ENCODE results near the gene ARHGAP18.
"Not testable (repeated sequence)": the region's sequence is repeated elsewhere in the genome, so short reads cannot be mapped to it uniquely, and the experiment has no call there.

Gene ARHGAP18

DNA sequence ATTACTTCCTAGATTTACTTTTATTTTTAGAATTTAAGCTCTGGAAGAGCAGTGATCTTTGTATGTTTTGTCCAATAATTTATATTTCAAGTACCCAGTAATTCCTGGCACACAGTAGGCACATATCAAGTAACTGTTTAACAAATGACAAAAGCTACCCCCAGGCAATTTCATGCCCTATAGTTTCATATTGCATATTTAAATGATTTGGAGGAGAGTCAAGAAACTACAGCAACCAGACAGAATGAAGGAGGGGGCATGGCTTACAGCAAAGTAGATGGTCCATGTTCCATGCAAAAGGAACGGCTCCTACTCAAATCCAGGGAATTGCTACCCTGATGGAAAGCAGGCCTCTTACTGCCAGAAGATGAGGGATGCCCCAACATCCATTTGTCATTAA is 113.5 kb downstream of the ARHGAP18 start:
- H3K4me1 ChIP-seq (ENCODE audit: control insufficient read depth in 1 of 2, insufficient read depth in 2 of 2, low read length in 2 of 2) = no peaks in the 10 kb centered on the region
- no peaks in the 10 kb centered on the region for H3K9me3 ChIP-seq (ENCODE audit: control insufficient read depth in 1 of 2, low read length in 2 of 2)
- H3K27ac ChIP-seq (ENCODE audit: low read length) = no peak overlapping the region
- H3K36me3 ChIP-seq (ENCODE audit: control insufficient read depth in 1 of 2, insufficient read depth in 2 of 2, low read length in 2 of 2) = peaks cover 0 to 3% of the 10 kb centered on the region in 2 donors
- H3K27me3 ChIP-seq (ENCODE audit: low read depth, low read length) = no peaks in the 10 kb centered on the region
- H3K4me3 ChIP-seq (ENCODE audit: low read depth in 1 of 2, low read length in 2 of 2) = no peak overlapping the region

DNA sequence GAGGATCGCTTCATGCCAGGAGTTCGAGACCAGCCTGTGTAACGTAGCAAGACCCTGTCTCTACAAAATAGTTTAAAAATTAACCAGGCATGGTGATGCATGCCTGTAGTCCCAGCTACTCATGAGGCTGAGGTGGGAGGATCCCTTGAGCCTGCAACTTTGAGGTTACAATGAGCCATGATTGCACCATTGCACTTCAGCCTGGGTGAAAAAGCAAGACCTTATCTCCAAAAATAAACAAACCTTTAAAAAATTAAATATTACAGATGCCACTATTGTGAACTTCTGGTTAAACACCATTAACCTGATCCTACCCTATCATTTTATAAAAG is 116.8 kb downstream of the ARHGAP18 start:
- H3K4me3 ChIP-seq (ENCODE audit: low read depth in 1 of 2, low read length in 2 of 2) = no peak overlapping the region
- no peaks in the 10 kb centered on the region for H3K27me3 ChIP-seq (ENCODE audit: low read depth, low read length)
- H3K9me3 ChIP-seq (ENCODE audit: control insufficient read depth in 1 of 2, low read length in 2 of 2) = no peaks in the 10 kb centered on the region
- H3K36me3 ChIP-seq (ENCODE audit: control insufficient read depth in 1 of 2, insufficient read depth in 2 of 2, low read length in 2 of 2) = peaks cover 0 to 3% of the 10 kb centered on the region in 2 donors
- no peaks in the 10 kb centered on the region for H3K4me1 ChIP-seq (ENCODE audit: control insufficient read depth in 1 of 2, insufficient read depth in 2 of 2, low read length in 2 of 2)
- no peak overlapping the region for H3K27ac ChIP-seq (ENCODE audit: low read length)

DNA sequence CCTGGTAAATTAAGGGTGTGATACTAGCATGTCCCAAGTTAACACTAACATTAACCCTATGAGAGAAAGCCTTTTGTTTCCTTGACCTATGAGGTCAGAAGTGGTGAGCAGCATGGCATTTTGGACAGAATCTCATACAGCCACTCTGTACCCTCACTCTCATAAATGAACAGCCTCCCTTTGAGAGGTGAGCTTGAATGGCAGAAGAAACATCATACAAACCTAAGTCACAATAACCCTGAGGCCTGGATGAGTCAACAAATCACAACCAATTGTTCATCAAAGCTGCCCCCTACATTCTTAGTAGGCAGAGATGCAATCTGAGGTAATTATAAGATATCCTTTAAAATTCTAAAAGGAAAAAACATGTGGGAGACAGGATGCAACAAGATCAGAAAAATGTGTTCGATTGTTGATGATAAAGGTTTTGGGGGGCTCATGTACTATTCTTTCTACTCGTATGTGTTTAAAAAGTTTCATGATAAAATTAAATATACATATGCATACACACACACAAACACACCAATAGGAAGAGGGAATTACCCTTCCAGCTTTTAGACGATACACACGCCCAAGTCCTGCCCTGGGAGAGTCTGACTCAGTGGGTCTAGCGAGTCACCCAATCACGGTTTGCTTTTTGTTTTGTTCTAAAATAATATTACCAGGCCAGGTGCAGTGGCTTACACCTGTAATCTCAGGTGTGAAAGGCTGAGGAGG is 117.3 kb downstream of the ARHGAP18 start:
- Histone ChIP-seq H3K9me3 (ENCODE audit: control insufficient read depth in 1 of 2, low read length in 2 of 2) (no peaks in the 10 kb centered on the region), H3K4me1 (ENCODE audit: control insufficient read depth in 1 of 2, insufficient read depth in 2 of 2, low read length in 2 of 2) (no peaks in the 10 kb centered on the region), H3K27me3 (ENCODE audit: low read depth, low read length) (no peaks in the 10 kb centered on the region), H3K4me3 (ENCODE audit: low read depth in 1 of 2, low read length in 2 of 2) (no peak overlapping the region), H3K27ac (ENCODE audit: low read length) (no peak overlapping the region), H3K36me3 (ENCODE audit: control insufficient read depth in 1 of 2, insufficient read depth in 2 of 2, low read length in 2 of 2) (peaks cover 0 to 3% of the 10 kb centered on the region in 2 donors)

DNA sequence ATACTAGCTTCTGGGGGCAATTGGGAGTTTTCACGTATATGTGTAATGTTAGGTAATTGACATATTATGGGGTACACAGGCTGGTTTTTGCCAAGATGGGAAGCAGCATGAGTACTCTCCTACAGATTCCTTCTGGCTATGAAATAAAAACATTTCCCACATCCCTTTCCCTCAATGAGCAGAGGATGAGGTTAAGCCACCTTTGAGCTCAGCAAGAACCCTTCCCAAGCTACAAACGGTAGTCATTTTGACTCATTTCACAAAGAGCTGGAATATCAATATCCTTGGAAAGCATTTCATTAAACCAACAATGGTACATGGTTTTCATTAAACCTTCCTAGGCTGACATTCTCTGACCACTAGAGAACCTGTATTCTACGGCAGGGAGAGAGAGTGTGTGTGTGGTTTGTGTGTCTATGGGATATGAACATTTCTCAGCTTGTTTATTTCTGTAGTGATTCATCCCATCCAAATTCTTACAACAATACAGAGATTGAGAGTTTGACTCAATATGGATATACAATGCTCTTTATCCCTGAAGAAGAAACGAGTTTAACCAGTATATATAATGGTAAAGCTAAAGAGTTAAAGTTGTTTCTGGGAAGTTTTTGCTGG is 119.5 kb downstream of the ARHGAP18 start:
- Histone ChIP-seq H3K4me3 (ENCODE audit: low read depth in 1 of 2, low read length in 2 of 2) (no peak overlapping the region), H3K36me3 (ENCODE audit: control insufficient read depth in 1 of 2, insufficient read depth in 2 of 2, low read length in 2 of 2) (peaks cover 0 to 3% of the 10 kb centered on the region in 2 donors), H3K27me3 (ENCODE audit: low read depth, low read length) (no peaks in the 10 kb centered on the region), H3K27ac (ENCODE audit: low read length) (no peak overlapping the region), H3K4me1 (ENCODE audit: control insufficient read depth in 1 of 2, insufficient read depth in 2 of 2, low read length in 2 of 2) (no peaks in the 10 kb centered on the region), H3K9me3 (ENCODE audit: control insufficient read depth in 1 of 2, low read length in 2 of 2) (no peaks in the 10 kb centered on the region)

DNA sequence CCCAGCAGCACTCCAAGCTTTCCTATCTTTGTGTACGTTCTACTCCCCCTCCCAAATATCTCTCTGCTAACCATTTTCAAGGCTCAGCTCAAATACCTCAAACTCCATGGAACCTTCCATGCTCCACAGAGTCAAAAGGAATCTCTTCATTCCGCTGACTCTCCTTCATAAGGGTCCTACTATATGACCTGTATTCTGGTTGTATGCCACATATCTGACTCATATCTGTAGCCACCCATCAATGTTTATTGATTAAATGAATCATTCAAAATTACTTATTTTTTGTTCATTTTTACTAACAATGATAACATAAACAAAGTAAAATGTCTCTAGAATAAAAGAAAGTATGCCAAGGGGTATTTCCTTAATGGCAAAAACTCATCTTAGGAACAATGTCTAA is 123.2 kb downstream of the ARHGAP18 start:
- H3K4me3 ChIP-seq (ENCODE audit: low read depth in 1 of 2, low read length in 2 of 2) = no peak overlapping the region
- H3K9me3 ChIP-seq (ENCODE audit: control insufficient read depth in 1 of 2, low read length in 2 of 2) = no peaks in the 10 kb centered on the region
- peaks cover 0 to 9% of the 10 kb centered on the region in 2 donors for H3K4me1 ChIP-seq (ENCODE audit: control insufficient read depth in 1 of 2, insufficient read depth in 2 of 2, low read length in 2 of 2)
- peaks cover 0 to 3% of the 10 kb centered on the region in 2 donors for H3K36me3 ChIP-seq (ENCODE audit: control insufficient read depth in 1 of 2, insufficient read depth in 2 of 2, low read length in 2 of 2)
- H3K27me3 ChIP-seq (ENCODE audit: low read depth, low read length) = no peaks in the 10 kb centered on the region
- no peak overlapping the region for H3K27ac ChIP-seq (ENCODE audit: low read length)

DNA sequence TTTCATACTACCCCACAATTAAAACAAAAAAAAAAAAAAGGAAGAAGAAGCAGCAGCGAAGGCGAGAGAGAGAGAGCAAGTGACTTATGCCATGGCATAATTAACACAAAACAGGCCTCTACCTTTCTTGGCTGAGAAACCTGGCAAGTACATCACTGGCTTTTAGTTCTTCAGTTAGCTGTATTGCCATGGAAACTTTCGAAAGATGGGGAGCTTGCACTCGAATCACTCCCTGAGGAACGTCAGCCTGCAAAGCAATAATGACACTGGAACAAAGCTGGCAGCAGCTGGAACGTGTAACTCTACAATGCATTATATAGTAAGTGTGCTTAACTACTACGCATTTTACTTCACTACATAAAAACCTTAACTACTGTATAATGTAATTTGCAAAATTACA is 126.1 kb downstream of the ARHGAP18 start:
- no peak overlapping the region for H3K4me3 ChIP-seq (ENCODE audit: low read depth in 1 of 2, low read length in 2 of 2)
- H3K9me3 ChIP-seq (ENCODE audit: control insufficient read depth in 1 of 2, low read length in 2 of 2) = no peaks in the 10 kb centered on the region
- H3K27ac ChIP-seq (ENCODE audit: low read length) = no peak overlapping the region
- H3K36me3 ChIP-seq (ENCODE audit: control insufficient read depth in 1 of 2, insufficient read depth in 2 of 2, low read length in 2 of 2) = peaks cover 0 to 3% of the 10 kb centered on the region in 2 donors
- peaks cover 0 to 9% of the 10 kb centered on the region in 2 donors for H3K4me1 ChIP-seq (ENCODE audit: control insufficient read depth in 1 of 2, insufficient read depth in 2 of 2, low read length in 2 of 2)
- H3K27me3 ChIP-seq (ENCODE audit: low read depth, low read length) = no peaks in the 10 kb centered on the region

DNA sequence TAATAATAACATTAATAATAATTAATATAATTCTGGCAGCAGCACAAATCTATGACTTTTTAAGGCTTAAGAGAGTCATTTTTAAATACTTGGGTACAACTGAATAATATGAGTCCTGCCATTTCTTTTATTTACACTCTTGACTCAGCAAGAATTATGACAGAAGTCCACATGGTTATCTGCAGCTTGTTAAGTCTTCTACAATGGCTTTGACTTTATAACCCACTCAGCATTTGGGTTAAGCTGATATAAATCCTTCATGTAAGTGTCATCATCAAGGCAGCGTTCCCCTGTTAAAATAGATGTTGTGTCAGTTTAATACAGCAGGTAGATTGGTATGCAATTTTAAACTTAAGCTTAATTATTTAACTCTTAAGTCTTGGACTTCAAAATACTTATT is 131.7 kb downstream of the ARHGAP18 start:
- Histone ChIP-seq H3K27ac (ENCODE audit: low read length) (no peak overlapping the region), H3K27me3 (ENCODE audit: low read depth, low read length) (no peaks in the 10 kb centered on the region), H3K4me3 (ENCODE audit: low read depth in 1 of 2, low read length in 2 of 2) (no peak overlapping the region), H3K36me3 (ENCODE audit: control insufficient read depth in 1 of 2, insufficient read depth in 2 of 2, low read length in 2 of 2) (peaks cover 0 to 3% of the 10 kb centered on the region in 2 donors), H3K9me3 (ENCODE audit: control insufficient read depth in 1 of 2, low read length in 2 of 2) (no peaks in the 10 kb centered on the region), H3K4me1 (ENCODE audit: control insufficient read depth in 1 of 2, insufficient read depth in 2 of 2, low read length in 2 of 2) (no peaks in the 10 kb centered on the region)

DNA sequence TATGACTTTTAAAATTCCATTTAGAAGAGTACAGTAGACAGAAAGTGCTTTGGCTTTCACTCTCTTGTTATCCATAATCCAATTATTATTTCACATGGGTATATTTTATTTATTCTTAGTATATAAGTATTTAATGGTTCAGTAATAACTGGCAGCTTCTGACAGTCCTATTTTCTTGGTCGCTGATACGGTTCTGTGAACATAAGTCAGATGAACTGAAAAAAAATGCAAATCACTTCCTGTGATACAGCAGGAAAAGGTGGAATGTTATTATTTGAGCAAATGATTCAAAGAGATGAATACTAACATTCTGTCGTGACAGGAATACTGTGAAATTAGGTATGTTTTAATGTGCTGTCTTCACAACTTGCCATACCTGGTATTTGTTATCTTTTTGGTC is 132.3 kb downstream of the ARHGAP18 start:
- Histone ChIP-seq H3K27ac (ENCODE audit: low read length) (no peak overlapping the region), H3K9me3 (ENCODE audit: control insufficient read depth in 1 of 2, low read length in 2 of 2) (no peaks in the 10 kb centered on the region), H3K4me1 (ENCODE audit: control insufficient read depth in 1 of 2, insufficient read depth in 2 of 2, low read length in 2 of 2) (no peaks in the 10 kb centered on the region), H3K4me3 (ENCODE audit: low read depth in 1 of 2, low read length in 2 of 2) (no peak overlapping the region), H3K27me3 (ENCODE audit: low read depth, low read length) (no peaks in the 10 kb centered on the region), H3K36me3 (ENCODE audit: control insufficient read depth in 1 of 2, insufficient read depth in 2 of 2, low read length in 2 of 2) (peaks cover 0 to 3% of the 10 kb centered on the region in 2 donors)

DNA sequence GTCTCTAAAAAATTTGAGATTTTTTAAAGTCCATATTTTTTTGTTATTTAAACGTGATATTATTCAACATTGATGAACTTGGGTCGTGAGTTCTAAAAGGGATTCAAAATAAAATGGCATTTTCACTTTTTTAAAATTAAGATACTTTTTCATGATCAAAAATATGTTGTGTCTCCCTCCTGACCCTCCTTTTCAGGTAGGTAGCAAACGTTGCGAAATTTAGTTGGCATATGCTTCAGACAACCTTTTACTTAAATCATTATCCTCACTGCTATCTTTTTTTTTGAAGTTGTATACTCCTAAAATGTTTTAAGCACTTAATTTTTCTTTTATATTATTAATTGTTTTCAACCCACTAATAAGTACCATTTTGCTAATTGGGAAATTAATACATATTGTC is 133.5 kb downstream of the ARHGAP18 start:
- no peaks in the 10 kb centered on the region for H3K4me1 ChIP-seq (ENCODE audit: control insufficient read depth in 1 of 2, insufficient read depth in 2 of 2, low read length in 2 of 2)
- no peak overlapping the region for H3K27ac ChIP-seq (ENCODE audit: low read length)
- H3K27me3 ChIP-seq (ENCODE audit: low read depth, low read length) = no peaks in the 10 kb centered on the region
- no peaks in the 10 kb centered on the region for H3K36me3 ChIP-seq (ENCODE audit: control insufficient read depth in 1 of 2, insufficient read depth in 2 of 2, low read length in 2 of 2)
- no peaks in the 10 kb centered on the region for H3K9me3 ChIP-seq (ENCODE audit: control insufficient read depth in 1 of 2, low read length in 2 of 2)
- no peak overlapping the region for H3K4me3 ChIP-seq (ENCODE audit: low read depth in 1 of 2, low read length in 2 of 2)

DNA sequence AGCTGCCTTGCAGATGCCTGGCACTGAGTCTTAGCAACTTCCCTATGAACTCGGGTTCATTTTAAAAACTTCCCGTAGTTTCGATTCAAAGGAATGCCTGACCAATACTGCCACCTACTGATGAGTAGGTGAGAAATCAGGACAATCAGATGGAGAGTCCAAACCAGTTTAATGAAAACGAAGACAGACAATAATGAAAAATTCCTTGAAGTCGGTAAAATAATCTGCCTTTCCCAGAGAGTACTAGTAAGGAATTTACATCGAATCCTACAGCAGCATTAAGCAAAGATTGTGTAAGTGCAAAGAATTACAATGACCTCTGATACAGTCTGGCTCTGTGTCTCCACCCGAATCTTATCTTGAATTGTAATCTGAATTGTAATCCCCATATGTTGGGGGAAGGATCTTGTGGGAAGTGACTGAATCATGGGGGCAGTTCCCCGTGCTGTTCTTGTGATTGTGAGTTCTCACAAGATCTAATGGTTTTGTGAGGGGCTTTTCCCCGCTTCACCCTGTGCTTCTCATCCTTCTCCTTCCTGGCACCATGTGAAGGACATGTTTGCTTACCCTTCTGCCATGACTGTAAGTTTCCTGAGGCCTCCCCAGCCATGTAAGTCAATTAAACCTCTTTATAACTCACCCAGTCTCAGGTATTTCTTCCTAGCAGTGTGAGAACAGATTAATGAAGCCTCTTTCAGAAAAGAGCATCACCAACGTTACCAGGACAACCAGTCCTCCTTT is 134.4 kb downstream of the ARHGAP18 start:
- peak overlapping the region; percentile 49 to 52 for H3K4me3 ChIP-seq (ENCODE audit: low read depth in 1 of 2, low read length in 2 of 2)
- H3K27me3 ChIP-seq (ENCODE audit: low read depth, low read length) = no peaks in the 10 kb centered on the region
- H3K4me1 ChIP-seq (ENCODE audit: control insufficient read depth in 1 of 2, insufficient read depth in 2 of 2, low read length in 2 of 2) = no peaks in the 10 kb centered on the region
- H3K36me3 ChIP-seq (ENCODE audit: control insufficient read depth in 1 of 2, insufficient read depth in 2 of 2, low read length in 2 of 2) = no peaks in the 10 kb centered on the region
- no peak overlapping the region for H3K27ac ChIP-seq (ENCODE audit: low read length)
- H3K9me3 ChIP-seq (ENCODE audit: control insufficient read depth in 1 of 2, low read length in 2 of 2) = no peaks in the 10 kb centered on the region

DNA sequence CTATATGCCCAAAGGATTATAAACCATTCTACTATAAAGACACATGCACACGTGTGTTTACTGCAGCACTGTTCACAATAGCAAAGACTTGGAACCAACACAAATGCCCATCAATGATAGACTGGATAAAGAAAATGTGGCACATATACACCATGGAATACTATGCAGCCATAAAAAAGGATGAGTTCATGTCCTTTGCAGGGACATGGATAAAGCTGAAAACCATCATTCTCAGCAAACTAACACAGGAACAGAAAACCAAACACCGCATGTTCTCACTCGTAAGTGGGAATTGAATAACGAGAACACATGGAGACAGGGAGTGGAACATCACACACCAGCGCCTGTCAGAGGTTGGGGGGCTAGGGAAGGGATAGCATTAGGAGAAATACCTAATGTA is 135.4 kb downstream of the ARHGAP18 start:
- H3K9me3 ChIP-seq (ENCODE audit: control insufficient read depth in 1 of 2, low read length in 2 of 2); H3K4me1 ChIP-seq (ENCODE audit: control insufficient read depth in 1 of 2, insufficient read depth in 2 of 2, low read length in 2 of 2); H3K27me3 ChIP-seq (ENCODE audit: low read depth, low read length); H3K27ac ChIP-seq (ENCODE audit: low read length); H3K4me3 ChIP-seq (ENCODE audit: low read depth in 1 of 2, low read length in 2 of 2); H3K36me3 ChIP-seq (ENCODE audit: control insufficient read depth in 1 of 2, insufficient read depth in 2 of 2, low read length in 2 of 2): not testable (repeated sequence)

Measured in muscle layer of duodenum (tissue), 2 donors.